Stimulated activated naive CD4-positive, alpha-beta T cell (primary cell): Measurements from ENCODE around the gene MZB1.
"Not testable (repeated sequence)": the region's sequence is repeated elsewhere in the genome, so short reads cannot be mapped to it uniquely, and the experiment has no call there.

Source experiments
- DNase-seq, 6 experiments: peaks; one replicate each; lab custom pipeline; 2025; lab: John Stamatoyannopoulos, UW

The MZB1 gene

GRCh38 chr5:139410993-139411828 lies 21.5 kb upstream of the MZB1 start:
- no peak for DNase-seq

- DNase-seq: no peak
Observed at GRCh38 chr5:139410121-139410992, 20.6 kb upstream of the MZB1 start.

GRCh38 chr5:139409116-139409515 lies 19.4 kb upstream of the MZB1 start:
- not testable (repeated sequence) for DNase-seq

GRCh38 chr5:139408191-139408590 lies 18.5 kb upstream of the MZB1 start:
- DNase-seq: no peak

- no peak for DNase-seq
Observed at GRCh38 chr5:139407517-139407916, 17.8 kb upstream of the MZB1 start.

GRCh38 chr5:139406963-139407362 lies 17.2 kb upstream of the MZB1 start:
- DNase-seq: no peak

- DNase-seq: peak in 1 of 6 experiments; percentile 4
Observed at GRCh38 chr5:139404484-139404840, 14.7 kb upstream of the MZB1 start.

GRCh38 chr5:139403787-139404483 lies 14.2 kb upstream of the MZB1 start, which contains the start of gene SPATA24:
SPATA24 (minus strand) TSS chr5:139404089; CDS start chr5:139404060, 29 bp downstream.
- peak; percentile 96 to 98 (median 98) for DNase-seq

GRCh38 chr5:139403418-139403786 lies 13.7 kb upstream of the MZB1 start:
- DNase-seq: no peak

- no peak for DNase-seq
Observed at GRCh38 chr5:139402561-139403158, 12.9 kb upstream of the MZB1 start.

- DNase-seq: no peak
Observed at GRCh38 chr5:139401546-139401945, 11.8 kb upstream of the MZB1 start.

- DNase-seq: no peak
Observed at GRCh38 chr5:139399501-139400121, 9.9 kb upstream of the MZB1 start.

GRCh38 chr5:139397921-139398320 lies 8.2 kb upstream of the MZB1 start:
- DNase-seq: no peak

GRCh38 chr5:139396691-139397090 lies 7.0 kb upstream of the MZB1 start:
- DNase-seq: no peak

- no peak for DNase-seq
Observed at GRCh38 chr5:139395844-139396640, 6.3 kb upstream of the MZB1 start.

- DNase-seq: no peak
Observed at GRCh38 chr5:139394654-139395566, 5.2 kb upstream of the MZB1 start, which contains the start of gene PROB1. PROB1 (minus strand) TSS chr5:139395104; CDS start chr5:139395081, 23 bp downstream.

- DNase-seq: peak in 4 of 6 experiments; percentile 5 to 57 (median 41)
Observed at GRCh38 chr5:139394123-139394653, 4.5 kb upstream of the MZB1 start.

GRCh38 chr5:139393497-139394122 lies 3.9 kb upstream of the MZB1 start:
- DNase-seq: peak in 1 of 6 experiments; percentile 57
